ENCODE results near the gene CLASRP. TPM values are rescaled to one million over a fixed set of nuclear protein-coding genes. Genes with fewer than 3 reads are reported as not detected.

The CLASRP gene
- total RNA-seq, 2 donors from 2014 or later = 67.1 to 90.3 TPM

GRCh38 chr19:45025264-45025663 lies 13.6 kb upstream of the CLASRP start:
- WGBS, 2 experiments (ENCODE audit: insufficient coverage in 1 of 2, insufficient read length in 1 of 2) = 90 to 100% methylated on average over 4 to 8 of the region's 9 CpGs
- Histone ChIP-seq H3K4me3 (ENCODE audit: low read length) (no peak overlapping the region), H3K27me3 (ENCODE audit: control insufficient read depth, insufficient read depth, low read length, poor library complexity, severe bottlenecking) (no peaks in the 10 kb centered on the region), H3K36me3 (ENCODE audit: control insufficient read depth, insufficient read depth, low read length) (peaks cover 2% of the 10 kb centered on the region), H3K9ac (ENCODE audit: extremely low read depth, low read length, poor library complexity, severe bottlenecking) (no peak overlapping the region), H3K27ac (ENCODE audit: low read depth, low read length) (no peak overlapping the region), H3K4me1 (ENCODE audit: control insufficient read depth, insufficient read depth, low read length) (no peaks in the 10 kb centered on the region), H3K9me3 (ENCODE audit: control insufficient read depth, low read length) (no peaks in the 10 kb centered on the region)
- Mint-ChIP-seq H3K9me3 (no peaks in the 10 kb centered on the region), H3K4me1 (no peaks in the 10 kb centered on the region), H3K36me3 (ENCODE audit: low read depth) (peaks cover 27% of the 10 kb centered on the region), H3K27me3 (ENCODE audit: insufficient read depth) (no peaks in the 10 kb centered on the region), H3K4me3 (no peak overlapping the region), H3K27ac (no peak overlapping the region)
- DNase-seq = no peak
- TF ChIP-seq CTCF (conservative IDR thresholded peaks at IDR 0.05) = no peak

- H3K9me3 ChIP-seq (ENCODE audit: control insufficient read depth, low read length) = peaks cover 6% of the 10 kb centered on the region
- Mint-ChIP-seq H3K27ac (no peak overlapping the region), H3K4me1 (no peaks in the 10 kb centered on the region), H3K9me3 (no peaks in the 10 kb centered on the region), H3K36me3 (ENCODE audit: low read depth) (peaks cover 38% of the 10 kb centered on the region), H3K27me3 (ENCODE audit: insufficient read depth) (no peaks in the 10 kb centered on the region), H3K4me3 (no peak overlapping the region)
- no peak overlapping the region for H3K27ac ChIP-seq (ENCODE audit: low read depth, low read length)
- no peak overlapping the region for H3K9ac ChIP-seq (ENCODE audit: extremely low read depth, low read length, poor library complexity, severe bottlenecking)
- H3K36me3 ChIP-seq (ENCODE audit: control insufficient read depth, insufficient read depth, low read length) = peaks cover 15% of the 10 kb centered on the region
- 89 to 100% methylated on average over 1 to 2 of the region's 2 CpGs for WGBS, 2 experiments (ENCODE audit: insufficient coverage in 1 of 2, insufficient read length in 1 of 2)
- DNase-seq = no peak
- TF ChIP-seq CTCF (conservative IDR thresholded peaks at IDR 0.05) = no peak
- no peaks in the 10 kb centered on the region for H3K4me1 ChIP-seq (ENCODE audit: control insufficient read depth, insufficient read depth, low read length)
- no peak overlapping the region for H3K4me3 ChIP-seq (ENCODE audit: low read length)
- H3K27me3 ChIP-seq (ENCODE audit: control insufficient read depth, insufficient read depth, low read length, poor library complexity, severe bottlenecking) = no peaks in the 10 kb centered on the region
Measured at GRCh38 chr19:45027371-45027770, 11.5 kb upstream of the CLASRP start.

- WGBS, 2 experiments (ENCODE audit: insufficient coverage in 1 of 2, insufficient read length in 1 of 2) = 87 to 96% methylated on average over 6 of the region's 6 CpGs
- Histone ChIP-seq H3K9me3 (ENCODE audit: control insufficient read depth, low read length) (peaks cover 6% of the 10 kb centered on the region), H3K27me3 (ENCODE audit: control insufficient read depth, insufficient read depth, low read length, poor library complexity, severe bottlenecking) (no peaks in the 10 kb centered on the region), H3K9ac (ENCODE audit: extremely low read depth, low read length, poor library complexity, severe bottlenecking) (no peak overlapping the region), H3K4me1 (ENCODE audit: control insufficient read depth, insufficient read depth, low read length) (no peaks in the 10 kb centered on the region), H3K4me3 (ENCODE audit: low read length) (no peak overlapping the region), H3K27ac (ENCODE audit: low read depth, low read length) (no peak overlapping the region), H3K36me3 (ENCODE audit: control insufficient read depth, insufficient read depth, low read length) (peaks cover 33% of the 10 kb centered on the region)
- Mint-ChIP-seq H3K36me3 (ENCODE audit: low read depth) (peaks cover 53% of the 10 kb centered on the region), H3K9me3 (no peaks in the 10 kb centered on the region), H3K27me3 (ENCODE audit: insufficient read depth) (no peaks in the 10 kb centered on the region), H3K27ac (no peak overlapping the region), H3K4me1 (no peaks in the 10 kb centered on the region), H3K4me3 (no peak overlapping the region)
- TF ChIP-seq CTCF (conservative IDR thresholded peaks at IDR 0.05) = no peak
- DNase-seq = no peak
Measured at GRCh38 chr19:45030825-45031224, 8.0 kb upstream of the CLASRP start.

Measured in endodermal cell (in vitro differentiated cells).